ENCODE results near the gene SULF2.

The SULF2 gene

GRCh38 chr20:47687095-47687987 is 97.9 kb downstream of the SULF2 start:
- DNase-seq (ENCODE audit: low spot score) (no peak), FAIRE-seq (peak; percentile 86)

GRCh38 chr20:47686545-47686944 is 98.7 kb downstream of the SULF2 start:
- DNase-seq (ENCODE audit: low spot score) (peak; percentile 96), FAIRE-seq (peak; percentile 82)

- FAIRE-seq: no peak
- no peak for DNase-seq (ENCODE audit: low spot score)
Observed at GRCh38 chr20:47684306-47685080, 100.8 kb downstream of the SULF2 start.

GRCh38 chr20:47682916-47683315 is 102.4 kb downstream of the SULF2 start:
- FAIRE-seq: peak; percentile 76
- no peak for DNase-seq (ENCODE audit: low spot score)

- DNase-seq (ENCODE audit: low spot score): no peak
- FAIRE-seq: peak; percentile 52
Observed at GRCh38 chr20:47682028-47682783, 103.1 kb downstream of the SULF2 start.

- DNase-seq (ENCODE audit: low spot score) (no peak), FAIRE-seq (peak; percentile 50)
Observed at GRCh38 chr20:47680804-47681529, 104.3 kb downstream of the SULF2 start.

- no peak for DNase-seq (ENCODE audit: low spot score)
- no peak for FAIRE-seq
Observed at GRCh38 chr20:47679462-47679861, 105.8 kb downstream of the SULF2 start.

- DNase-seq (ENCODE audit: low spot score): no peak
- FAIRE-seq: no peak
Observed at GRCh38 chr20:47678536-47678935, 106.7 kb downstream of the SULF2 start.

GRCh38 chr20:47677635-47678453 is 107.4 kb downstream of the SULF2 start:
- peak; percentile 90 for FAIRE-seq
- peak; percentile 89 for DNase-seq (ENCODE audit: low spot score)

GRCh38 chr20:47676912-47677634 is 108.2 kb downstream of the SULF2 start:
- FAIRE-seq: no peak
- no peak for DNase-seq (ENCODE audit: low spot score)

- no peak for FAIRE-seq
Observed at GRCh38 chr20:47676219-47676721, 109.0 kb downstream of the SULF2 start.

GRCh38 chr20:47675190-47676142 is 109.8 kb downstream of the SULF2 start:
- DNase-seq (ENCODE audit: low spot score): no peak
- no peak for FAIRE-seq

More at GRCh38 chr20:47676219-47676721, 109.0 kb downstream of the SULF2 start:
- DNase-seq (ENCODE audit: low spot score): no peak

- FAIRE-seq: no peak
- no peak for DNase-seq (ENCODE audit: low spot score)
Observed at GRCh38 chr20:47674686-47675085, 110.6 kb downstream of the SULF2 start.

- FAIRE-seq (no peak), DNase-seq (ENCODE audit: low spot score) (no peak)
Observed at GRCh38 chr20:47674145-47674544, 111.1 kb downstream of the SULF2 start.

- DNase-seq (ENCODE audit: low spot score): no peak
Observed at GRCh38 chr20:47673671-47673955, 111.7 kb downstream of the SULF2 start.

GRCh38 chr20:47672886-47673670 is 112.2 kb downstream of the SULF2 start:
- FAIRE-seq (peak; percentile 73), DNase-seq (ENCODE audit: low spot score) (no peak)

More at GRCh38 chr20:47673671-47673955, 111.7 kb downstream of the SULF2 start:
- no peak for FAIRE-seq

GRCh38 chr20:47672166-47672565 is 113.1 kb downstream of the SULF2 start:
- FAIRE-seq (no peak), DNase-seq (ENCODE audit: low spot score) (no peak)

Data from urothelium cell line (cell line).